ENCODE results near the gene SHMT2.

DNA sequence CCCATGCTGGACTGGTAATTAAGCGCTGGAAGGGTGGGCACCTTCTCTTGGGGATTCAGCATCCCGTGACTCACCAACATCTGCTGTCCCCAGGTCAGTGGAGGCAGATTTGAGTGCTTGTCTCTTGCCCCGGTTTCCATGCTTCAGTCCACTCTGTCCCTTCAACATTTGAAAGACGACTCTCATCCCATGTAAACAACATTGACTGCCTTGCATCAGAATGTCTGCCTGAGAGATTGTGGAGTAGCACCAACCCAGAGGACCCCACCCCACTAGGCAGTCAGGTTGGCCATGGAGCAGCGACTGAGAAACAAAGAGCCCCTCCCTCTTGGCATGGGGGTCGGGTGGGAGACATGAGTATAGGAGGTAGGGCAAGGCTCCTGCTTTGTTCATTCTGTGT, 26.4 kb downstream of the SHMT2 start:
- TF ChIP-seq CTCF (IDR thresholded peaks at IDR 0.05) (no peak), POLR2A (IDR thresholded peaks at IDR 0.05) (no peak)
